Smooth muscle cell (in vitro differentiated cells): ENCODE measurements around the gene CIART. TPM values are rescaled to one million over a fixed set of nuclear protein-coding genes. Genes with fewer than 3 reads are reported as not detected.
A peak's percentile ranks its signal among the peaks of the same experiment; 100 is the strongest.

Experiments
- DNase-seq: peaks from one replicate; lab custom pipeline; 2025; ENCODE audit not compliant: unreplicated experiment; lab: John Stamatoyannopoulos, UW
- H2AFZ ChIP-seq: fragments of 200-600 bp; sonication (generic); 2 replicates; pipeline ENCODE4 v1.6.0; 2016; ENCODE audit warnings: antibody characterized with exemption, low read depth, mild to moderate bottlenecking
- H3F3A ChIP-seq: fragments of 200-600 bp; sonication (generic); 2 replicates; pipeline ENCODE4 v1.6.0; 2017; ENCODE audit warnings: antibody characterized with exemption, low read depth
- H3K27ac ChIP-seq: fragments of 200-600 bp; sonication (generic); 2 replicates; pipeline ENCODE4 v1.5.1; 2016; ENCODE audit warnings: low read depth, mild to moderate bottlenecking
- H3K27me3 ChIP-seq: fragments of 200-600 bp; sonication (generic); 2 replicates; pipeline ENCODE4 v1.6.1; 2016; ENCODE audit warnings: low read depth, mild to moderate bottlenecking
- H3K36me3 ChIP-seq: fragments of 200-600 bp; sonication (generic); 2 replicates; pipeline ENCODE4 v1.5.1; 2016; ENCODE audit warnings: low read depth
- H3K4me1 ChIP-seq: fragments of 200-600 bp; sonication (generic); 2 replicates; pipeline ENCODE4 v1.5.1; 2016; ENCODE audit warnings: low read depth
- H3K4me2 ChIP-seq: fragments of 200-600 bp; sonication (generic); 2 replicates; pipeline ENCODE4 v1.6.0; 2016; ENCODE audit warnings: mild to moderate bottlenecking
- H3K4me3 ChIP-seq: fragments of 200-600 bp; sonication (generic); 2 replicates; pipeline ENCODE4 v1.5.1; 2016; ENCODE audit warnings: mild to moderate bottlenecking
- H3K79me2 ChIP-seq: fragments of 200-600 bp; sonication (generic); 2 replicates; pipeline ENCODE4 v1.6.0; 2016; ENCODE audit warnings: low read depth, mild to moderate bottlenecking
- H3K9ac ChIP-seq: fragments of 200-600 bp; sonication (generic); 2 replicates; pipeline ENCODE4 v1.6.0; 2016; ENCODE audit warnings: low read depth
- H3K9me3 ChIP-seq: fragments of 200-600 bp; sonication (generic); replicated peaks from 2 replicates; pipeline ENCODE4 v1.5.1; 2016; ENCODE audit warnings: low read depth
- H4K20me1 ChIP-seq: fragments of 200-600 bp; sonication (generic); 2 replicates; pipeline ENCODE4 v1.6.0; 2016; ENCODE audit warnings: low read depth
- WGBS: methylation state at CpG from one replicate; pipeline ENCODE4 v1.1.7; 2016; ENCODE audit warnings: low lambda C conversion rate; 5-methylcytosine and 5-hydroxymethylcytosine counted together
- polyA plus RNA-seq: library from polyadenylated mRNA; unstranded; fragments of >200 nt; fragmentation: Nextera tagmentation; extraction: Ambion mirVana; gene quantifications from 2 replicates; pipeline ENCODE4 v1.2.1, GENCODE V29; 2016
- small RNA-seq: library from RNA; depleted of rRNA; stranded (forward); fragments of <200 nt; gene quantifications from one replicate; pipeline ENCODE3, GENCODE V24; 2014
- total RNA-seq: library from RNA; depleted of rRNA; stranded (reverse); fragments of >200 nt; gene quantifications from 2 replicates; pipeline ENCODE4 v1.2.3, GENCODE V29; 2014
- TF ChIP-seq, protein P1 (sequence below): fragments of 200-600 bp; sonication (generic); IDR thresholded peaks from 2 replicates; pipeline ENCODE4 v1.5.1; 2017; ENCODE audit warnings: borderline replicate concordance, mild to moderate bottlenecking, antibody characterized with exemption; ENCODE audit not compliant: insufficient read depth, poor library complexity, severe bottlenecking

CIART gene
- total and polyA plus RNA-seq, 2 experiments from 2014 or later: 7.2 to 13.1 TPM

DNA sequence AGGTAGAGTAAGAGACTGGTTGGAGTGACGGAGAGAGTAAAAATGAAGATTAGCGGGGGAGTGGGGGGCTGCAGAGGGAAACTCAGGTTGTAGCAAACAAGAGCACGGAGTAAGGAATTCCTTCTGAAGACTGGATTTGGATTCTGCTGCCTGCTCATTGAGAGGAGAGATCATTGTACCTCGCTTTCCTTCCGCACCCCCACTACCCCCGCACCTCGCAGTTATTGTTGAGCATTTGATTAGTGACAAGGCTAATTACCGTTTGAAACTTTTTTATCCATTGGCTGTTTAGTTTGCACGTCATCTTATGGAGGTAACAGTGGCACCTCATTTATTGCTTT, 39.4 kb downstream of the CIART start:
- no peak for DNase-seq
- peaks cover 12% of the 10 kb centered on the region for H4K20me1 ChIP-seq
- H2AFZ ChIP-seq: peak overlapping the region; percentile 94
- peaks cover 7% of the 10 kb centered on the region for H3K36me3 ChIP-seq
- peak overlapping the region; percentile 67 for H3K27ac ChIP-seq
- TF ChIP-seq, protein P1, sequence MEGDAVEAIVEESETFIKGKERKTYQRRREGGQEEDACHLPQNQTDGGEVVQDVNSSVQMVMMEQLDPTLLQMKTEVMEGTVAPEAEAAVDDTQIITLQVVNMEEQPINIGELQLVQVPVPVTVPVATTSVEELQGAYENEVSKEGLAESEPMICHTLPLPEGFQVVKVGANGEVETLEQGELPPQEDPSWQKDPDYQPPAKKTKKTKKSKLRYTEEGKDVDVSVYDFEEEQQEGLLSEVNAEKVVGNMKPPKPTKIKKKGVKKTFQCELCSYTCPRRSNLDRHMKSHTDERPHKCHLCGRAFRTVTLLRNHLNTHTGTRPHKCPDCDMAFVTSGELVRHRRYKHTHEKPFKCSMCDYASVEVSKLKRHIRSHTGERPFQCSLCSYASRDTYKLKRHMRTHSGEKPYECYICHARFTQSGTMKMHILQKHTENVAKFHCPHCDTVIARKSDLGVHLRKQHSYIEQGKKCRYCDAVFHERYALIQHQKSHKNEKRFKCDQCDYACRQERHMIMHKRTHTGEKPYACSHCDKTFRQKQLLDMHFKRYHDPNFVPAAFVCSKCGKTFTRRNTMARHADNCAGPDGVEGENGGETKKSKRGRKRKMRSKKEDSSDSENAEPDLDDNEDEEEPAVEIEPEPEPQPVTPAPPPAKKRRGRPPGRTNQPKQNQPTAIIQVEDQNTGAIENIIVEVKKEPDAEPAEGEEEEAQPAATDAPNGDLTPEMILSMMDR: no peak
- no peaks in the 10 kb centered on the region for H3K9me3 ChIP-seq
- H3K4me3 ChIP-seq: peak overlapping the region; percentile 96
- peaks cover 7% of the 10 kb centered on the region for H3K4me1 ChIP-seq
- H3F3A ChIP-seq: no peaks in the 10 kb centered on the region
- peak overlapping the region; percentile 94 for H3K4me2 ChIP-seq
- under 1% methylated on average over 9 of the region's 9 CpGs for WGBS
- peak overlapping the region; percentile 85 for H3K9ac ChIP-seq
- peaks cover 36% of the 10 kb centered on the region for H3K79me2 ChIP-seq
- H3K27me3 ChIP-seq: no peaks in the 10 kb centered on the region

DNA sequence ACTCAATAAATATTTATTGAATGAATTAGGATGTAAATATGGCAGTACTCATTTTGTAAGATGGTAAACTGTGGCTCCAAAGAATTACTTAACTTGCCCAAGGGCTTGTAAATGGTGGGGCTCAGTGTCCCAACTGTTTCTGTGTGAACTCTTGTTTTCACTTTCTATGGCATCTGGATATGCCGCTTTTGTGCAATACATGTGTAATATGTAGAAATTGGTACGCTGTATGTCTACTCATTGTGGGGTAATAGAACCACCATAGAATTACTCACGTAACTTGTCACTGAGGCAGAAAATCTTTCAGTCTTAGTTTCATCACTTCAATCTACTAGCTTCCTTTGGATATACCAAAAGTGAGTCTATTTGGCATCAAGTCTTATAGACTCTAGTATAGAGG, 40.0 kb downstream of the CIART start:
- TF ChIP-seq, protein P1: no peak
- Histone ChIP-seq H3K4me2 (peak overlapping the region; percentile 94), H3K4me1 (peaks cover 7% of the 10 kb centered on the region), H3K27ac (no peak overlapping the region), H3K27me3 (no peaks in the 10 kb centered on the region), H3K9me3 (no peaks in the 10 kb centered on the region), H3K4me3 (peak overlapping the region; percentile 96), H4K20me1 (peaks cover 12% of the 10 kb centered on the region), H3K79me2 (peaks cover 36% of the 10 kb centered on the region), H3F3A (no peaks in the 10 kb centered on the region), H3K36me3 (peaks cover 7% of the 10 kb centered on the region), H2AFZ (no peak overlapping the region), H3K9ac (peak overlapping the region; percentile 85)
- WGBS: 93% methylated on average over 3 of the region's 3 CpGs
- DNase-seq: no peak

DNA sequence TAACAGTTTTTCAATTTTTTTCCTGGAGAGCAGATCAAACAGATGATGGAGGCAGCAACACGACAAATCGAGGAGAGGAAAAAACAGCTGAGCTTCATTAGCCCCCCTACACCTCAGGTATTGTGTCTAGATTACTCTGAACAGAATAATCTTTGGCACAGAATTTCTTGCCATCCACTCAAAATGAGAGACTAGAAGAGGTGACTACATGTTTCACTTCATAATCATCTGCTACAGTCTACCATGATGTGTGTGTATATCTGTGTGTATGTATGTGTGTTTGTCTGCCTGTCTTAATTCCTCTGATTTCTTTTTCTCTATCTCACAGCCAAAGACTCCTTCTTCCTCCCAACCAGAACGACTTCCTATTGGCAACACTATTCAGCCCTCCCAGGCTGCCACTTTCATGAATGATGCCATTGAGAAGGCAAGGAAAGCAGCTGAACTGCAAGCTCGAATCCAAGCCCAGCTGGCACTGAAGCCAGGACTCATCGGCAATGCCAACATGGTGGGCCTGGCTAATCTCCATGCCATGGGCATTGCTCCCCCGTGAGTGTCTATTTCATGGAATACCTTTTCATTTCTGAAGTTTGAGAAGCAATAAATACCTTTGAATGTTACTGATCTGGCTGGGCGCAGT, 50.4 kb downstream of the CIART start:
- no peak for DNase-seq
- Histone ChIP-seq H3F3A (no peaks in the 10 kb centered on the region), H4K20me1 (peaks cover 5% of the 10 kb centered on the region), H3K9me3 (no peaks in the 10 kb centered on the region), H2AFZ (no peak overlapping the region), H3K27ac (no peak overlapping the region), H3K4me2 (no peak overlapping the region), H3K4me3 (no peak overlapping the region), H3K36me3 (peaks cover 19% of the 10 kb centered on the region), H3K9ac (no peak overlapping the region), H3K79me2 (no peaks in the 10 kb centered on the region), H3K27me3 (no peaks in the 10 kb centered on the region), H3K4me1 (no peaks in the 10 kb centered on the region)
- 97% methylated on average over 7 of the region's 7 CpGs for WGBS
- TF ChIP-seq, protein P1: no peak

Small RNAs within 50 kb of the gene (small RNA-seq; reads per million reads assigned to genes)
- gene RNU2-17P: 0.26 reads per million, percentile 2 among the genes with 10 or more reads in this experiment

Other genes with a start within 250 kb of the CIART start
- gene VPS45, start 214.8 kb upstream of the CIART start, total RNA-seq: 44.7 and 49.6 TPM in 2 replicates
- 28.6 and 30.2 TPM in 2 replicates for gene VPS45, start 214.8 kb upstream of the CIART start, polyA plus RNA-seq
- 44.1 and 48.5 TPM in 2 replicates for gene PLEKHO1, start 132.6 kb upstream of the CIART start, total RNA-seq
- gene PLEKHO1, start 132.6 kb upstream of the CIART start, polyA plus RNA-seq: 75.5 and 81.0 TPM in 2 replicates
- 36.5 and 42.4 TPM in 2 replicates for gene ANP32E, start 46.4 kb upstream of the CIART start, total RNA-seq
- gene ANP32E, start 46.4 kb upstream of the CIART start, polyA plus RNA-seq: 25.0 and 34.1 TPM in 2 replicates
- gene CA14, start 24.8 kb upstream of the CIART start, total RNA-seq: 0.22 TPM in 1 of 2 replicates, not detected in the other
- gene CA14, start 24.8 kb upstream of the CIART start, polyA plus RNA-seq: 0.59 and 0.91 TPM in 2 replicates
- gene APH1A, start 13.5 kb upstream of the CIART start, total RNA-seq: 74.8 and 86.8 TPM in 2 replicates
- 43.4 and 44.5 TPM in 2 replicates for gene APH1A, start 13.5 kb upstream of the CIART start, polyA plus RNA-seq
- 5.1 and 6.4 TPM in 2 replicates for gene C1orf54, start 9.8 kb upstream of the CIART start, total RNA-seq
- 5.4 and 7.9 TPM in 2 replicates for gene C1orf54, start 9.8 kb upstream of the CIART start, polyA plus RNA-seq
- 53.8 and 54.4 TPM in 2 replicates for gene MRPS21, start 11.3 kb downstream of the CIART start, total RNA-seq
- 83.4 and 85.9 TPM in 2 replicates for gene MRPS21, start 11.3 kb downstream of the CIART start, polyA plus RNA-seq
- gene PRPF3, start 39.0 kb downstream of the CIART start, total RNA-seq: 34.6 and 41.8 TPM in 2 replicates
- 26.6 and 33.9 TPM in 2 replicates for gene PRPF3, start 39.0 kb downstream of the CIART start, polyA plus RNA-seq
- gene RPRD2, start 81.6 kb downstream of the CIART start, total RNA-seq: 15.4 and 17.1 TPM in 2 replicates
- gene RPRD2, start 81.6 kb downstream of the CIART start, polyA plus RNA-seq: 14.2 and 15.8 TPM in 2 replicates
- 8.6 and 10.2 TPM in 2 replicates for gene TARS2, start 204.9 kb downstream of the CIART start, total RNA-seq
- 20.9 and 23.1 TPM in 2 replicates for gene TARS2, start 204.9 kb downstream of the CIART start, polyA plus RNA-seq
- gene ECM1, start 225.6 kb downstream of the CIART start, total RNA-seq: 14.6 and 19.0 TPM in 2 replicates
- 32.0 and 36.1 TPM in 2 replicates for gene ECM1, start 225.6 kb downstream of the CIART start, polyA plus RNA-seq
- gene FALEC, start 233.2 kb downstream of the CIART start, total RNA-seq: not detected in 2 replicates
- gene FALEC, start 233.2 kb downstream of the CIART start, polyA plus RNA-seq: 0.62 and 1.2 TPM in 2 replicates